ENCODE data around the gene LRFN3. TPM values are rescaled to one million over a fixed set of nuclear protein-coding genes. Genes with fewer than 3 reads are reported as not detected.

The LRFN3 gene
- total RNA-seq, 1 donor from 2014 or later, result 14.4 TPM

DNA sequence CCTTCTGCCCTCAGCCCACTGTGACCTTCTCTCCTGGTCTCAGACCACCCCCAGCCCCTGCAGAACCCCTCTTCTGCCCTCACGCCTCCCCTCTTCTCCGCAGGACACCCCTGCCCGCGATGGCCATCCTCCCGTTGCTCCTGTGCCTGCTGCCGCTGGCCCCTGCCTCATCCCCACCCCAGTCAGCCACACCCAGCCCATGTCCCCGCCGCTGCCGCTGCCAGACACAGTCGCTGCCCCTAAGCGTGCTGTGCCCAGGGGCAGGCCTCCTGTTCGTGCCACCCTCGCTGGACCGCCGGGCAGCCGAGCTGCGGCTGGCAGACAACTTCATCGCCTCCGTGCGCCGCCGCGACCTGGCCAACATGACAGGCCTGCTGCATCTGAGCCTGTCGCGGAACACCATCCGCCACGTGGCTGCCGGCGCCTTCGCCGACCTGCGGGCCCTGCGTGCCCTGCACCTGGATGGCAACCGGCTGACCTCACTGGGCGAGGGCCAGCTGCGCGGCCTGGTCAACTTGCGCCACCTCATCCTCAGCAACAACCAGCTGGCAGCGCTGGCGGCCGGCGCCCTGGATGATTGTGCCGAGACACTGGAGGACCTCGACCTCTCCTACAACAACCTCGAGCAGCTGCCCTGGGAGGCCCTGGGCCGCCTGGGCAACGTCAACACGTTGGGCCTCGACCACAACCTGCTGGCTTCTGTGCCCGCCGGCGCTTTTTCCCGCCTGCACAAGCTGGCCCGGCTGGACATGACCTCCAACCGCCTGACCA is 3.3 kb downstream of the LRFN3 start:
- Histone ChIP-seq H3K36me3 (ENCODE audit: control insufficient read depth, insufficient read depth, low read length) (no peaks in the 10 kb centered on the region), H3K4me3 (ENCODE audit: low read depth, low read length) (no peak overlapping the region), H3K27me3 (ENCODE audit: control insufficient read depth, insufficient read depth, low read length) (no peaks in the 10 kb centered on the region)
- no peak for DNase-seq (ENCODE audit: low read depth)
- TF ChIP-seq, protein P1, sequence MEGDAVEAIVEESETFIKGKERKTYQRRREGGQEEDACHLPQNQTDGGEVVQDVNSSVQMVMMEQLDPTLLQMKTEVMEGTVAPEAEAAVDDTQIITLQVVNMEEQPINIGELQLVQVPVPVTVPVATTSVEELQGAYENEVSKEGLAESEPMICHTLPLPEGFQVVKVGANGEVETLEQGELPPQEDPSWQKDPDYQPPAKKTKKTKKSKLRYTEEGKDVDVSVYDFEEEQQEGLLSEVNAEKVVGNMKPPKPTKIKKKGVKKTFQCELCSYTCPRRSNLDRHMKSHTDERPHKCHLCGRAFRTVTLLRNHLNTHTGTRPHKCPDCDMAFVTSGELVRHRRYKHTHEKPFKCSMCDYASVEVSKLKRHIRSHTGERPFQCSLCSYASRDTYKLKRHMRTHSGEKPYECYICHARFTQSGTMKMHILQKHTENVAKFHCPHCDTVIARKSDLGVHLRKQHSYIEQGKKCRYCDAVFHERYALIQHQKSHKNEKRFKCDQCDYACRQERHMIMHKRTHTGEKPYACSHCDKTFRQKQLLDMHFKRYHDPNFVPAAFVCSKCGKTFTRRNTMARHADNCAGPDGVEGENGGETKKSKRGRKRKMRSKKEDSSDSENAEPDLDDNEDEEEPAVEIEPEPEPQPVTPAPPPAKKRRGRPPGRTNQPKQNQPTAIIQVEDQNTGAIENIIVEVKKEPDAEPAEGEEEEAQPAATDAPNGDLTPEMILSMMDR (IDR thresholded peaks at IDR 0.05; ENCODE audit: insufficient read depth, low read length, poor library complexity, severe bottlenecking), result no peak

DNA sequence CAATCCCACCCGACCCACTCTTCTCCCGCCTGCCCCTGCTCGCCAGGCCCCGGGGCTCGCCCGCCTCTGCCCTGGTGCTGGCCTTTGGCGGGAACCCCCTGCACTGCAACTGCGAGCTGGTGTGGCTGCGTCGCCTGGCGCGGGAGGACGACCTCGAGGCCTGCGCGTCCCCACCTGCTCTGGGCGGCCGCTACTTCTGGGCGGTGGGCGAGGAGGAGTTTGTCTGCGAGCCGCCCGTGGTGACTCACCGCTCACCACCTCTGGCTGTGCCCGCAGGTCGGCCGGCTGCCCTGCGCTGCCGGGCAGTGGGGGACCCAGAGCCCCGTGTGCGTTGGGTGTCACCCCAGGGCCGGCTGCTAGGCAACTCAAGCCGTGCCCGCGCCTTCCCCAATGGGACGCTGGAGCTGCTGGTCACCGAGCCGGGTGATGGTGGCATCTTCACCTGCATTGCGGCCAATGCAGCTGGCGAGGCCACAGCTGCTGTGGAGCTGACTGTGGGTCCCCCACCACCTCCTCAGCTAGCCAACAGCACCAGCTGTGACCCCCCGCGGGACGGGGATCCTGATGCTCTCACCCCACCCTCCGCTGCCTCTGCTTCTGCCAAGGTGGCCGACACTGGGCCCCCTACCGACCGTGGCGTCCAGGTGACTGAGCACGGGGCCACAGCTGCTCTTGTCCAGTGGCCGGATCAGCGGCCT is 4.1 kb downstream of the LRFN3 start:
- TF ChIP-seq, protein P1 (IDR thresholded peaks at IDR 0.05; ENCODE audit: insufficient read depth, low read length, poor library complexity, severe bottlenecking), result no peak
- Histone ChIP-seq H3K27me3 (ENCODE audit: control insufficient read depth, insufficient read depth, low read length) (no peaks in the 10 kb centered on the region), H3K36me3 (ENCODE audit: control insufficient read depth, insufficient read depth, low read length) (no peaks in the 10 kb centered on the region), H3K4me3 (ENCODE audit: low read depth, low read length) (no peak overlapping the region)
- DNase-seq (ENCODE audit: low read depth), result no peak

DNA sequence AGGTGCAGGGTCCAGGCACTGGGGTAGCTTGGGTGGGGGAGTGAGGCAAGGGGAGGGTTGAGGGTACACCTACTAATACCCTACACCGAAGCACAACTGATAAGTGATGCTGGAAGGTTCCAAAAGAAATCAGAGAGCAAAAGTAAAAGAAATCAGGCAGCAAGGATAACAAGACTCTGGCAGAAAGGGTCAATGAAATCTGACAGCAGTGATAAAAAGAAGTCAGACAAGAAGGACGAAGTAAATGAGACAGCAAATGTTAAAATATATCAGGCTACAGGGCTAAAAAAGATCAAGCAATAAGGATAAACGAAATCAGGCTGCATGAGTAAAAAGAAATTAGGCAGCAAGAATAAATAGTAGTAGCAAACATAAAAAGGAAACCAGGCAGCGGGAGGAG is 4.7 kb downstream of the LRFN3 start:
- Histone ChIP-seq H3K36me3 (ENCODE audit: control insufficient read depth, insufficient read depth, low read length) (no peaks in the 10 kb centered on the region), H3K4me3 (ENCODE audit: low read depth, low read length) (no peak overlapping the region), H3K27me3 (ENCODE audit: control insufficient read depth, insufficient read depth, low read length) (no peaks in the 10 kb centered on the region)
- TF ChIP-seq, protein P1 (IDR thresholded peaks at IDR 0.05; ENCODE audit: insufficient read depth, low read length, poor library complexity, severe bottlenecking), result no peak
- DNase-seq (ENCODE audit: low read depth), result no peak

DNA sequence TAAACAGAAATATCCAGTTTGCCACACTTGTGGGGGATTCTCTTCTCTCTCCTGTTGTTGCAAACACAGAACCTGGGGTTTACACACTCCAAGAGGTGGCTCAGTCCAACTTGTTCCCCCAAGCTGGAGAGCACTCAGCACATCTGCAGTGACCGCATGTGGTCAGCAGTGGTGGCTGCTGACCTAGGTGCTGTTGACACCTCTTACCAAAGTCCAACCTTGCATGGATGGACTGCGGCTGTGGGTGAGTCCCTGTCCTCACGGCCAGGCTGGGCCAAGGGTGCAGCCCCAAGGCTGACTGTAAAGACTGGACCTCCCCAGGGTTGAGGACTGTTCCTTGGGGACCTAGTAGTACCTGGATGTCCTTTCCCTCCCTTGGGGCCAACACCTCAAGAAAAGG is 6.1 kb downstream of the LRFN3 start:
- Histone ChIP-seq H3K27me3 (ENCODE audit: control insufficient read depth, insufficient read depth, low read length) (no peaks in the 10 kb centered on the region), H3K36me3 (ENCODE audit: control insufficient read depth, insufficient read depth, low read length) (no peaks in the 10 kb centered on the region), H3K4me3 (ENCODE audit: low read depth, low read length) (no peak overlapping the region)
- TF ChIP-seq, protein P1 (IDR thresholded peaks at IDR 0.05; ENCODE audit: insufficient read depth, low read length, poor library complexity, severe bottlenecking), result no peak
- no peak for DNase-seq (ENCODE audit: low read depth)

DNA sequence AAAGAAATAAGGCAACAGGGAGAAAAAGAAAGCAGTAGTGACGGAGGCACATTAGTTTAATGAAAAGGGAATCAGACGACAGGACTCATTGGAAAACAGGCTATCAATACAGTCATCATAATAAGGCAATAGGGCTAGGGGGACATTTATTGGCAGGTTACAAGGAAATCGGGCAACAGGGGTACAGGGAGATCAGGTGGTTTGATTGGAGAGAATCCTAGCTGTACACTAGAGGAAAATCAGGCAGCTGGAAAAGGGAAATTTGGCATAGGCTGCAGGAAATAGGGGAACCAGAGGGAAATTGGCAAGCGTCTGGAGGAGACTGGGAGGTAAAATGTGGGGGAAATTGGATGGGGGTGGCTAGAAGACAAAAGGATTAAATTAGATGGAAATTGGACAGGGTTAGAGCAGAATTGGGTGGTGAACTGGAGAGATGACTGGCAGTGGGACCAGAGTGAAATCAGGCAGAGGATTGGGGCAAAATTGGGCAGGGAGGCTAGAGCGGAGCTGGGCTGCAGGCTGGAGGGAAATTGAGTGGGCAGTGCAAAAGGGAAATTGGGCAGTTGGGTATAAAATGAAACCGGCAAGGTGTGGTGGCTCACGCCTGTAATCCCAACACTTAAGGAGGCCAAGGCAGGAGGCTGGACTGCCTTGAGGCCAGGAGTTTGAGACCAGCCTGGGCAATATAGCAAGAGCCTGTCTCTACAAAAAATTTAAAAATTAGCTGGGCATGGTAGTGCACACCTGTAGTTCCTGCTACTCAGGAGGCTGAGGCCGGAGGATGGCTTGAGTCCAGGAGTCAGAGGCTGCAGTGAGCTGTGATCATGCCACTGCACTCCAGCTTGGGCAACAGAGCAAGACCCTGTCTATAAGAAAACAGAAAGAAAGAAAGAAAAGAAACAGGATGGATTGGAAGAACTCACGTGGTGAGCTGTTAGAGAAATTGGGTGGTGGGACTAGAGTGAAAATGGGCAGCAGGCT is 7.4 kb downstream of the LRFN3 start:
- TF ChIP-seq, protein P1 (IDR thresholded peaks at IDR 0.05; ENCODE audit: insufficient read depth, low read length, poor library complexity, severe bottlenecking), result no peak
- Histone ChIP-seq H3K27me3 (ENCODE audit: control insufficient read depth, insufficient read depth, low read length) (no peaks in the 10 kb centered on the region), H3K36me3 (ENCODE audit: control insufficient read depth, insufficient read depth, low read length) (no peaks in the 10 kb centered on the region), H3K4me3 (ENCODE audit: low read depth, low read length) (no peak overlapping the region)
- no peak for DNase-seq (ENCODE audit: low read depth)
